Astrocyte (in vitro differentiated cells and primary cell): ENCODE results near the gene BEND5.

Source experiments
- EZH2 ChIP-seq: IDR thresholded peaks from 2 replicates; pipeline ENCODE4 v1.6.1; 2012; ENCODE audit warnings: mild to moderate bottlenecking, low read length, inconsistent platforms; ENCODE audit not compliant: insufficient read depth
- TF ChIP-seq, protein P1 (sequence below): IDR thresholded peaks from 2 replicates; pipeline ENCODE4 v1.5.1; 2011; ENCODE audit warnings: low read depth, mild to moderate bottlenecking, inconsistent platforms, low read length, moderate library complexity; ENCODE audit not compliant: insufficient read depth

GRCh38 chr1:48720929-48721328 is 55.8 kb downstream of the BEND5 start:
- TF ChIP-seq, protein P1, sequence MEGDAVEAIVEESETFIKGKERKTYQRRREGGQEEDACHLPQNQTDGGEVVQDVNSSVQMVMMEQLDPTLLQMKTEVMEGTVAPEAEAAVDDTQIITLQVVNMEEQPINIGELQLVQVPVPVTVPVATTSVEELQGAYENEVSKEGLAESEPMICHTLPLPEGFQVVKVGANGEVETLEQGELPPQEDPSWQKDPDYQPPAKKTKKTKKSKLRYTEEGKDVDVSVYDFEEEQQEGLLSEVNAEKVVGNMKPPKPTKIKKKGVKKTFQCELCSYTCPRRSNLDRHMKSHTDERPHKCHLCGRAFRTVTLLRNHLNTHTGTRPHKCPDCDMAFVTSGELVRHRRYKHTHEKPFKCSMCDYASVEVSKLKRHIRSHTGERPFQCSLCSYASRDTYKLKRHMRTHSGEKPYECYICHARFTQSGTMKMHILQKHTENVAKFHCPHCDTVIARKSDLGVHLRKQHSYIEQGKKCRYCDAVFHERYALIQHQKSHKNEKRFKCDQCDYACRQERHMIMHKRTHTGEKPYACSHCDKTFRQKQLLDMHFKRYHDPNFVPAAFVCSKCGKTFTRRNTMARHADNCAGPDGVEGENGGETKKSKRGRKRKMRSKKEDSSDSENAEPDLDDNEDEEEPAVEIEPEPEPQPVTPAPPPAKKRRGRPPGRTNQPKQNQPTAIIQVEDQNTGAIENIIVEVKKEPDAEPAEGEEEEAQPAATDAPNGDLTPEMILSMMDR: no peak
- TF ChIP-seq EZH2: no peak
